CD4-positive, alpha-beta T cell treated with Interleukin-15 for 4 hours (primary cell): ENCODE measurements around the gene PCID2.

Experiments used
- DNase-seq: peaks from one replicate; pipeline ENCODE4 v3.0.0-alpha.2; 2020; ENCODE audit warnings: low spot score

PCID2 gene

GRCh38 chr13:113187263-113187669 lies 21.2 kb downstream of the PCID2 start:
- peak; percentile 75 for DNase-seq

GRCh38 chr13:113186061-113186900 lies 22.2 kb downstream of the PCID2 start:
- peak; percentile 21 for DNase-seq

GRCh38 chr13:113184568-113185440 lies 23.7 kb downstream of the PCID2 start:
- DNase-seq, result peak; percentile 39

GRCh38 chr13:113183450-113184129 lies 24.9 kb downstream of the PCID2 start:
- DNase-seq, result no peak

- no peak for DNase-seq
Observed at GRCh38 chr13:113182046-113182445, 26.4 kb downstream of the PCID2 start.

- no peak for DNase-seq
Observed at GRCh38 chr13:113179374-113180230, 28.9 kb downstream of the PCID2 start.

- DNase-seq, result no peak
Observed at GRCh38 chr13:113178896-113179167, 29.6 kb downstream of the PCID2 start.

- no peak for DNase-seq
Observed at GRCh38 chr13:113178070-113178895, 30.2 kb downstream of the PCID2 start.

- no peak for DNase-seq
Observed at GRCh38 chr13:113176822-113177221, 31.6 kb downstream of the PCID2 start.

GRCh38 chr13:113176280-113176679 lies 32.2 kb downstream of the PCID2 start:
- DNase-seq, result peak; percentile 73

- no peak for DNase-seq
Observed at GRCh38 chr13:113172419-113172926, 36.0 kb downstream of the PCID2 start.

GRCh38 chr13:113171250-113172125 lies 37.0 kb downstream of the PCID2 start:
- DNase-seq, result no peak

- no peak for DNase-seq
Observed at GRCh38 chr13:113170511-113170910, 38.0 kb downstream of the PCID2 start.

- DNase-seq, result no peak
Observed at GRCh38 chr13:113169277-113170272, 38.9 kb downstream of the PCID2 start.

GRCh38 chr13:113168211-113168610 lies 40.3 kb downstream of the PCID2 start:
- DNase-seq, result no peak

- DNase-seq, result no peak
Observed at GRCh38 chr13:113167575-113167974, 40.9 kb downstream of the PCID2 start.

- no peak for DNase-seq
Observed at GRCh38 chr13:113167155-113167554, 41.3 kb downstream of the PCID2 start.

GRCh38 chr13:113166681-113167080 lies 41.8 kb downstream of the PCID2 start:
- DNase-seq, result no peak
